Ascending aorta (tissue), 2 donors: ENCODE data around the gene CLASP1. TPM values are rescaled to one million over a fixed set of nuclear protein-coding genes. Genes with fewer than 3 reads are reported as not detected.
"Not testable (repeated sequence)": the region's sequence is repeated elsewhere in the genome, so short reads cannot be mapped to it uniquely, and the experiment has no call there.

ENCODE experiments used
- DNase-seq, 2 donors: peaks; one replicate each; pipeline ENCODE4 v3.0.0-alpha.2; 2019; ENCODE audit warnings: low spot score in 2 of 2
- H3K27ac ChIP-seq, 2 donors: fragments of 200-600 bp; sonication (generic); one replicate each; pipeline ENCODE4 v1.5.1; 2016 to 2017; ENCODE audit warnings: mild to moderate bottlenecking in 1 of 2
- H3K27me3 ChIP-seq: fragments of 200-600 bp; sonication (generic); one replicate; pipeline ENCODE4 v1.5.1; 2017
- H3K36me3 ChIP-seq, 2 donors: fragments of 200-600 bp; sonication (generic); one replicate each; pipeline ENCODE4 v1.5.1; 2016
- H3K4me1 ChIP-seq, 2 donors: fragments of 200-600 bp; sonication (generic); one replicate each; pipeline ENCODE4 v1.5.1; 2016 to 2017; ENCODE audit warnings: mild to moderate bottlenecking in 1 of 2
- H3K4me3 ChIP-seq, 2 donors: fragments of 200-600 bp; sonication (generic); one replicate each; pipeline ENCODE4 v1.5.1; 2016 to 2017; ENCODE audit warnings: mild to moderate bottlenecking in 1 of 2
- H3K9me3 ChIP-seq, 2 donors: fragments of 200-600 bp; sonication (generic); one replicate each; pipeline ENCODE4 v1.5.1; 2016
- intact Hi-C: fragments of 100-400 bp; cut with DNase I; formaldehyde crosslinking; loops from one replicate; pipeline ENCODE4 v1.15.1; 2023
- total RNA-seq: library from RNA; depleted of rRNA; stranded (reverse); fragments of >200 nt; gene quantifications from one replicate; pipeline ENCODE4 v1.1.0, GENCODE V29; 2016
- TF ChIP-seq, protein P1 (sequence below), 3 experiments: fragments of 200-600 bp in 2 of 3; fragments of 450-650 bp in 1 of 3; sonication (generic) in 2 of 3; IDR thresholded peaks; one replicate each; pipeline ENCODE4 v1.5.1; 2016 to 2019; ENCODE audit warnings: antibody characterized with exemption in 3 of 3, mild to moderate bottlenecking in 1 of 3, moderate library complexity in 1 of 3

CLASP1 gene
- total RNA-seq, 1 donor from 2014 or later, result 78.0 TPM

DNA sequence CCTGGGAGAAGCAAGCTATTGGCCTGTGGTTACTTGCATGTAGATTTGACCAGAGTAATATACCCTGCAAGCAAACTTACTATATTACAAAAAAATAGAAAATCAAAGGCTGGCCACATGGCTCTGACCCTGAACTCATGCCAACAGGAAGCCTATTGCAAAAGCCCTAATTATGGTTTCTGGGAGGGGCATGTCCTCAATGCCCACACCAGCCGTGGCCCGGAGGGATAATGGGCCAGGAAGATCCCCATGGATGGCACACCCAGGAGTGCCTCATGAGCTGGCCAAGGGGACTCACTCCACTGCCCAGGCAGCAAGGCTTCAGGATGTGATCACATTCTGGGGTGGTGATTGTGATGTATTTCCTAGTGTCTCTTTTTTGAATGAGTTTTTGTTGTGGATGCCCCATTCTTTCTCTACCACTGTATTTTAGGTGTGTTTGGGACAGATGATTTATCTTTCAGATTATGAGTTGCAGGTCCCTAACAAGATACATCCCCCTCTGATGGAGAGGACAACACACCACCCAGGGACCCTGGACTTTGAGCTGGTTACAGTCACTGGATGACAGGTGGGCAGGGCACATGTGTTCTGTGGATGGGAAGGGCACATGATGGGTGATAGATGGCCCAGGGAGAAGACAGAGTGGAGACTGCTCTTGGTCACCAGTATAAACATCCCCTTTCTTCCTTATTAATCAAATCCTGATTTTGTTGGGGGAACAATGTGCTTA, 345.6 kb downstream of the CLASP1 start:
- intact Hi-C loops, result no loop called here
- H3K4me1 ChIP-seq, result no peaks in the 10 kb centered on the region

DNA sequence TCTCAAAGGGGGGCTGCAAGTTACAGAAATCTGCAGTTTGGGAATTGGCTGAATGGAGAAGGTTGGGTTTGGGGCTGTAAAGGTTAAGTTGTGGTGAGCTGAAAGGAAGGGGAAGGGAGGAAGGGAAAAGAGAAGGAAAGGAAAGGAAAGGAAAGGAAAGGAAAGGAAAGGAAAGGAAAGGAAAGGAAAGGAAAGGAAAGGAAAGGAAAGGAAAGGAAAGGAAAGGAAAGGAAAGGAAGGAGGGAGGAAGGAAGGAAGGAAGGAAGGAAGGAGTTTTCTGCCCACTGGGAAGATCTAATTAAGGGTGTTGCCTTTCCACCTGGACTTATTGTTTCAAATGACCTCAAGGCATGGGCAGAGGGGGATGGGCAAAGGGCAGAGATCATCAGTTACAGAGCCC, 348.1 kb downstream of the CLASP1 start:
- H3K4me1 ChIP-seq, H3K36me3 ChIP-seq, H3K27ac ChIP-seq, H3K9me3 ChIP-seq, DNase-seq, intact Hi-C loops, H3K27me3 ChIP-seq, H3K4me3 ChIP-seq: not testable (repeated sequence)

More for the DNA sequence above, 345.6 kb downstream of the CLASP1 start:
- DNase-seq, result peak in 1 of 2 donors; percentile 55
- no peaks in the 10 kb centered on the region for H3K36me3 ChIP-seq
- TF ChIP-seq, protein P1, sequence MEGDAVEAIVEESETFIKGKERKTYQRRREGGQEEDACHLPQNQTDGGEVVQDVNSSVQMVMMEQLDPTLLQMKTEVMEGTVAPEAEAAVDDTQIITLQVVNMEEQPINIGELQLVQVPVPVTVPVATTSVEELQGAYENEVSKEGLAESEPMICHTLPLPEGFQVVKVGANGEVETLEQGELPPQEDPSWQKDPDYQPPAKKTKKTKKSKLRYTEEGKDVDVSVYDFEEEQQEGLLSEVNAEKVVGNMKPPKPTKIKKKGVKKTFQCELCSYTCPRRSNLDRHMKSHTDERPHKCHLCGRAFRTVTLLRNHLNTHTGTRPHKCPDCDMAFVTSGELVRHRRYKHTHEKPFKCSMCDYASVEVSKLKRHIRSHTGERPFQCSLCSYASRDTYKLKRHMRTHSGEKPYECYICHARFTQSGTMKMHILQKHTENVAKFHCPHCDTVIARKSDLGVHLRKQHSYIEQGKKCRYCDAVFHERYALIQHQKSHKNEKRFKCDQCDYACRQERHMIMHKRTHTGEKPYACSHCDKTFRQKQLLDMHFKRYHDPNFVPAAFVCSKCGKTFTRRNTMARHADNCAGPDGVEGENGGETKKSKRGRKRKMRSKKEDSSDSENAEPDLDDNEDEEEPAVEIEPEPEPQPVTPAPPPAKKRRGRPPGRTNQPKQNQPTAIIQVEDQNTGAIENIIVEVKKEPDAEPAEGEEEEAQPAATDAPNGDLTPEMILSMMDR (IDR thresholded peaks at IDR 0.05), result no peak
- H3K27ac ChIP-seq, result no peak overlapping the region
- no peak overlapping the region for H3K4me3 ChIP-seq
- no peaks in the 10 kb centered on the region for H3K9me3 ChIP-seq
- peaks cover 4% of the 10 kb centered on the region for H3K27me3 ChIP-seq

DNA sequence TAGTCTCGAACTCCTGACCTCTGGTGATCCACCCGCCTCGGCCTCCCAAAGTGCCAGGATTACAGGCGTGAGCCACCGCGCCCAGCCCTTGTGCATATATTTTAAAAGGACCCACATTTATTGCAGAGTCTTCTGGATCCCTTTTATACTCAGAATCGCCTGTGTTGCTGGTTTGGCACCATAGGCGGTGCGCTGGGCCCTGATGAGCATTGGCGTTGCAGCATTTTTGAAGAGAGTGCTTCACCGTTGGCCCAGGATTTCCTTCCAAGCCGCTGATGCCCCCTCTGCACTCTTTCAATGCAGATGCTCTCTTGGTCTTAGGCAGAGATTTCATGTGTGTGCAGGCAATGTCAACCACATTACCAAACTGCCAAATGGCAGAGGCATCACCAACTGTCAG, 350.8 kb downstream of the CLASP1 start:
- Histone ChIP-seq H3K9me3 (no peaks in the 10 kb centered on the region), H3K4me1 (no peaks in the 10 kb centered on the region), H3K36me3 (no peaks in the 10 kb centered on the region), H3K27ac (no peak overlapping the region), H3K4me3 (no peak overlapping the region), H3K27me3 (no peaks in the 10 kb centered on the region)
- DNase-seq, result peak in 1 of 2 donors; percentile 31
- intact Hi-C loops, result no loop called here
- TF ChIP-seq, protein P1 (IDR thresholded peaks at IDR 0.05), result no peak

DNA sequence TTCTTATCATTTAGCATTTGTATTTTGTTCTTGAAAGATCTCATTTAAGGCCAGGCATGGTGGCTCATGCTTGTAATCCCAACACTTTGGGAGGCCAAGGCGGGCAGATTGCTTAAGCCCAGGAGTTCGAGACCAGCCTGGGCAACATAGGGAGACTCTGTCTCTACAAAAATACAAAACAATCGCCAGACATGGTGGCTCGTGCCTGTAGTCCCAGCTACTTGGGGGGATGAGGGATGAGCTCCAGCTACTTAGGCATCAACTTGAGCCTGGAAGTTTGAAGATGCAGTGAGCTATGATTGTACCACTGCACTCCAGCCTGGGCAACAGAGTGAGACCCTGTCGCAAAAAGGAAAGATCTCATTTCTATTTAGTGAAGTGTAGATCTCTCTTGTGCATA, 351.4 kb downstream of the CLASP1 start:
- DNase-seq, H3K9me3 ChIP-seq, H3K4me1 ChIP-seq, intact Hi-C loops, H3K27ac ChIP-seq, H3K36me3 ChIP-seq, H3K4me3 ChIP-seq, H3K27me3 ChIP-seq: not testable (repeated sequence)

DNA sequence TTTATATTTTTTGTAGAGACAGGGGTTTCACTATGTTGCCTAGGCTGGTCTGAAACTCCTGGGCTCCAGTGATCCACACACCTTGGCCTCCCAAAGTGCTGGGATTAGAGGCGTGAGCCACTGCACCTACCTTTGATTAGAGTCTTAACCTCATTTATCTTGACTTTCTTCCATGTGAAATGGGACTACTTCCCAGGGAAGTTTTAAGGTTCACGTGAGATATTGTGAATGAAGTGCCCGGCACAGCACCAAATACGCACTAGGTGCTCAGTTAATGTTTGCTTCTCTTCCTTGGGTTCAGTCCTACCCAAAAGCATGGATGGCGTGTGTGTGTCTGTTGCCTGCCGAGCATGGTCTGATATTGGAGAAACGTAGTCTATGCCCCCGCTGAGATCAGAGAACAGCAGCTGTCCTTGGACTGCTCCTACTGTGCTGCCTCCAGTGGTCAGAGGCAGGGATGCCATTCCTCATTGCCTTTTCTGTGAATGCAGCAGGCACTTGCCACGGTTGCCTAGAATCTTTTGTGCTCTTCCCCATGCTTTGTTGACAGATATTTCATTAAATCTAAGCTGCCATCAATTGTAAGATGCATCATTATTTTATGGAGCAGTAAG, 351.9 kb downstream of the CLASP1 start:
- no peaks in the 10 kb centered on the region for H3K4me1 ChIP-seq
- H3K4me3 ChIP-seq, result no peak overlapping the region
- no peaks in the 10 kb centered on the region for H3K36me3 ChIP-seq
- H3K9me3 ChIP-seq, result no peaks in the 10 kb centered on the region
- no peak for DNase-seq
- no peak overlapping the region for H3K27ac ChIP-seq
- intact Hi-C loops, result no loop called here
- H3K27me3 ChIP-seq, result no peaks in the 10 kb centered on the region
- TF ChIP-seq, protein P1 (IDR thresholded peaks at IDR 0.05), result peak; percentile 17 to 38 (median 29)

DNA sequence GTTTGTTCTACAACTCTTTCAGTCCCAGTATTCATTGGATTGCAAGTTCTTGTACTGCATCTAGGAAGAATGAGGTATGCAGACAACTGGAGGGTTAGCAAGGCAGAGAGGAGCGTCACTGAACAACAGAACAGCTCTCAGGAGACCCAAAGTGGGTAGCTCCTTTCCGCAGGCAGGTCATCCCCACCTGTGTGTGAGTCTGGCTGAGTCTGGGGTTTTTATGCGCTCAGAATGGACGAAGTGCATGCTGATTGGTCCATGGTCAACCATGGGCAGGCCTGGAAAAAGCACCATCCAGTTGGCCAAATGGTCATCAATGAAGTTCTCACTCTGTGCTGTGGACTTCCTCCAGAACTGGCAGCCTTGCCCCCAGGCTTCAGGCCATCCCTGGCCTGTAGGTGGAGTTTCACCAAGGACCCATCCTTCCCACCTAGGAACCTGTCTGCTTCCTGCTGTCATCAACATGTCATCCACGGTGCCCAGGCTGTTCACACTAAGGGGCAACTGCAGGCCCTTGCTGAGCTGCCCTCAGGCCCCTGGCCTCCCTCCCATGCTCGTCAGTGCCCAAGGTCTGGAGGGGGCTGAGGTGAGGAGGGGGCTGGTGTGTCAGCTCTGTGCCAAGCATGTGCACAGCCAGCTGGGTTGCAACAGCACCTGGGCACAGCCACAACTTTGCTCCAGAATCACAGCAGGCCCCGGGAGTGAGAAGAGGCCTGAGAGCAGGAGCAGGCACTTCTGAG, 353.2 kb downstream of the CLASP1 start:
- intact Hi-C loops, result no loop called here
- Histone ChIP-seq H3K9me3 (no peaks in the 10 kb centered on the region), H3K27ac (no peak overlapping the region), H3K27me3 (no peaks in the 10 kb centered on the region), H3K4me3 (no peak overlapping the region), H3K4me1 (no peaks in the 10 kb centered on the region), H3K36me3 (no peaks in the 10 kb centered on the region)
- TF ChIP-seq, protein P1 (IDR thresholded peaks at IDR 0.05), result no peak
- DNase-seq, result no peak
